Caco-2 (cell line): ENCODE data around the gene WNT5B. TPM values are rescaled to one million over a fixed set of nuclear protein-coding genes. Genes with fewer than 3 reads are reported as not detected.

Source experiments
- BruUV-seq: library from RNA; stranded (reverse); fragments of 400-500 nt; replicated peaks from 2 replicates; lab custom pipeline; 2021; lab: Mats Ljungman, UMichigan
- CTCF ChIA-PET: fragments of 300-600 bp; sonication (Branson Sonifier 250); formaldehyde crosslinking; loops from one replicate; lab custom pipeline; 2022; ENCODE audit warnings: antibody characterized with exemption; lab: Charles Lee
- POLR2A ChIA-PET: fragments of 300-600 bp; sonication (Branson Sonifier 250); formaldehyde crosslinking; loops from one replicate; lab custom pipeline; 2022; ENCODE audit warnings: antibody characterized with exemption; lab: Charles Lee
- DNase-seq, 2 experiments: peaks; one replicate each; pipeline versions ENCODE4 v3.0.0 to v3.0.0-alpha.2; 2020 to 2022
- H3K27me3 ChIP-seq: replicated peaks from 2 replicates; pipeline ENCODE4 v1.6.0; 2011; ENCODE audit warnings: low read length; ENCODE audit not compliant: control insufficient read depth, insufficient read depth
- H3K36me3 ChIP-seq: 2 replicates; pipeline ENCODE4 v1.5.1; 2011; ENCODE audit warnings: low read length; ENCODE audit not compliant: control insufficient read depth, insufficient read depth
- H3K4me1 ChIP-seq: fragments of 250-450 bp; sonication (Bioruptor Pico); 2 replicates; pipeline ENCODE4 v1.5.1; 2020; ENCODE audit warnings: mild to moderate bottlenecking
- H3K4me3 ChIP-seq: 2 replicates; pipeline ENCODE4 v1.5.1; 2011; ENCODE audit warnings: low read depth, mild to moderate bottlenecking, control low read depth, low read length
- H3K9me3 ChIP-seq: fragments of 250-450 bp; sonication (Bioruptor Pico); 2 replicates; pipeline ENCODE4 v1.5.1; 2020; ENCODE audit warnings: mild to moderate bottlenecking, moderate library complexity
- H3K27ac Mint-ChIP-seq: one replicate; pipeline ENCODE4 v1.8.0; 2022; ENCODE audit warnings: mixed read lengths; ENCODE audit not compliant: unreplicated experiment
- H3K27me3 Mint-ChIP-seq: one replicate; pipeline ENCODE4 v1.8.0; 2022; ENCODE audit warnings: mixed read lengths; ENCODE audit not compliant: insufficient read depth, unreplicated experiment
- H3K36me3 Mint-ChIP-seq: one replicate; pipeline ENCODE4 v1.8.0; 2022; ENCODE audit warnings: mild to moderate bottlenecking, mixed read lengths; ENCODE audit not compliant: insufficient read depth, unreplicated experiment
- H3K4me1 Mint-ChIP-seq: one replicate; pipeline ENCODE4 v1.8.0; 2022; ENCODE audit warnings: low read depth, mixed read lengths; ENCODE audit not compliant: unreplicated experiment
- H3K4me3 Mint-ChIP-seq: one replicate; pipeline ENCODE4 v1.8.0; 2022; ENCODE audit warnings: mild to moderate bottlenecking, moderate library complexity, mixed read lengths; ENCODE audit not compliant: unreplicated experiment
- H3K9me3 Mint-ChIP-seq: one replicate; pipeline ENCODE4 v1.8.0; 2022; ENCODE audit warnings: mixed read lengths; ENCODE audit not compliant: unreplicated experiment
- intact Hi-C: fragments of 100-400 bp; cut with micrococcal nuclease; formaldehyde crosslinking; loops from one replicate; pipeline ENCODE4 v1.10.0; 2022; ENCODE audit not compliant: unreplicated experiment
- total RNA-seq: library from RNA; stranded (reverse); gene quantifications from 2 replicates; pipeline ENCODE4 v1.2.3, GENCODE V29; 2022
- TF ChIP-seq, protein P1 (sequence below), 2 experiments: fragments of 200-600 bp in 1 of 2; IDR thresholded peaks; 1 replicate in 1 of 2; 2 replicates in 1 of 2; pipeline versions ENCODE4 v1.5.1 to v1.8.0; 2011 to 2022; ENCODE audit warnings: antibody characterized with exemption in 1 of 2, control low read depth in 1 of 2, inconsistent platforms in 1 of 2, low read depth in 1 of 2, low read length in 1 of 2, mild to moderate bottlenecking in 1 of 2, moderate library complexity in 1 of 2; ENCODE audit not compliant: insufficient read depth in 1 of 2, severe bottlenecking in 1 of 2, unreplicated experiment in 1 of 2

Gene WNT5B
- total RNA-seq, 1 experiment from 2014 or later: 6.9 TPM

DNA sequence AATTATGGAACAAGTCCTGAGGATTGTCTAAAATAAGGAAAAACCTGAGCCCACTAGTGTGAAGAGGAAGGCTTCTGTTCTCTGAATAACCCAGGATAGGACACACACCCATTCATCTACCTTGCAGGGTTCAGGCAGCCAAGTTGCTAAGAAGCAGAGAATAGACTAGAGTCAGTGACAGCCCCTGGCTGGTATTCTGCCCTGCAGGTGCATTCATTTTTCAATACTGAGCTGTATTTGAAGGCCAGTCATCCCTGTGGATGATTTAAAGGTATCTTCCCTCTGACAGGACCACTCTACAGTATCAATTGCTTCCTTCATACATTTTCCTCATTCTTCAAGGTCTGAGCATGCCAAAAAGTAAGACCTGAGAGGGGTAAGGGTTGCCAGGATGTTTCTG is 22.9 kb downstream of the WNT5B start:
- Mint-ChIP-seq H3K27ac (no peak overlapping the region), H3K36me3 (no peaks in the 10 kb centered on the region), H3K27me3 (no peaks in the 10 kb centered on the region), H3K4me3 (no peak overlapping the region), H3K4me1 (no peaks in the 10 kb centered on the region), H3K9me3 (no peaks in the 10 kb centered on the region)
- BruUV-seq: no TSS peak
- no peaks in the 10 kb centered on the region for H3K36me3 ChIP-seq
- POLR2A ChIA-PET: no interaction called here
- H3K4me1 ChIP-seq: no peaks in the 10 kb centered on the region
- TF ChIP-seq, protein P1, sequence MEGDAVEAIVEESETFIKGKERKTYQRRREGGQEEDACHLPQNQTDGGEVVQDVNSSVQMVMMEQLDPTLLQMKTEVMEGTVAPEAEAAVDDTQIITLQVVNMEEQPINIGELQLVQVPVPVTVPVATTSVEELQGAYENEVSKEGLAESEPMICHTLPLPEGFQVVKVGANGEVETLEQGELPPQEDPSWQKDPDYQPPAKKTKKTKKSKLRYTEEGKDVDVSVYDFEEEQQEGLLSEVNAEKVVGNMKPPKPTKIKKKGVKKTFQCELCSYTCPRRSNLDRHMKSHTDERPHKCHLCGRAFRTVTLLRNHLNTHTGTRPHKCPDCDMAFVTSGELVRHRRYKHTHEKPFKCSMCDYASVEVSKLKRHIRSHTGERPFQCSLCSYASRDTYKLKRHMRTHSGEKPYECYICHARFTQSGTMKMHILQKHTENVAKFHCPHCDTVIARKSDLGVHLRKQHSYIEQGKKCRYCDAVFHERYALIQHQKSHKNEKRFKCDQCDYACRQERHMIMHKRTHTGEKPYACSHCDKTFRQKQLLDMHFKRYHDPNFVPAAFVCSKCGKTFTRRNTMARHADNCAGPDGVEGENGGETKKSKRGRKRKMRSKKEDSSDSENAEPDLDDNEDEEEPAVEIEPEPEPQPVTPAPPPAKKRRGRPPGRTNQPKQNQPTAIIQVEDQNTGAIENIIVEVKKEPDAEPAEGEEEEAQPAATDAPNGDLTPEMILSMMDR (IDR thresholded peaks at IDR 0.05; ENCODE audit: insufficient read depth in 1 of 2, low read depth in 1 of 2, low read length in 1 of 2, severe bottlenecking in 1 of 2, unreplicated experiment in 1 of 2): no peak
- intact Hi-C loops: loop anchor here (1.0 to 5.0 kb wide), 2 partner anchors 139 to 290 kb away; no protein-coding TSS in a partner anchor
- no peak for DNase-seq
- no peaks in the 10 kb centered on the region for H3K9me3 ChIP-seq
- H3K27me3 ChIP-seq: no peaks in the 10 kb centered on the region
- no peak overlapping the region for H3K4me3 ChIP-seq
- CTCF ChIA-PET: interaction anchor here (0.9 to 5.4 kb wide), 6 partner anchors 10 to 141 kb away, joined by 3 to 97 read pairs (median 7); no protein-coding TSS in a partner anchor

DNA sequence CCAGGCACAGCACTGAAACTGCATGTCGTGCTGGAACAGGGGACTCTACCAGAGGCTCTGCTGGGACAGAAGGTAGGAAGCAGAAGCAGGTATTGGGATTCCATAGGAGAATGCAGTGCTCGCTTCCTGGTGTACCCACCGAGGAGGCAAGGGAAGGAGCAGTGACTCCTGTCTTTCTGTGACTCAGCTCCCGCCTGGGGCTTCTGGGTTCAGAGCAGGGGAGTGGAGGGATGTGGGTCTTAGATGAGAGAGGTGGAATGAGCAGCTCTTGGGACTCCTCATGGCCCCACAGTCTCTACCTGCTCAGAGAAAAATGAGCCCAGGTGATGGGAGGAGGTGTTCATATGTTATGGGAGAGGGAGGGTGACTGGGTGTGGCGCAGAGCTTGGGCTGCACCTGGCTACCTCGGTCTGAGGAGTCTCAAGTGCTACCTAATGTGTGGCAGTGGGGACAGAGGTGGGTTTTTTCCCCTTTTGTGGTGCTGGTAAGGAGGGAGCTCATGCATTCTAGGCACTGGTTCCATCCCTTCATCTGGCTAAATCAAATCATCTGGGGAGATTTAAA is 26.3 kb downstream of the WNT5B start:
- Mint-ChIP-seq H3K36me3 (no peaks in the 10 kb centered on the region), H3K4me3 (no peak overlapping the region), H3K9me3 (no peaks in the 10 kb centered on the region), H3K27ac (no peak overlapping the region), H3K4me1 (no peaks in the 10 kb centered on the region), H3K27me3 (no peaks in the 10 kb centered on the region)
- CTCF ChIA-PET: interaction anchor here (0.6 to 5.4 kb wide), 6 partner anchors 13 to 285 kb away, joined by 3 to 97 read pairs (median 5); no protein-coding TSS in a partner anchor
- POLR2A ChIA-PET: no interaction called here
- Histone ChIP-seq H3K4me3 (no peak overlapping the region), H3K36me3 (no peaks in the 10 kb centered on the region), H3K4me1 (peaks cover 9% of the 10 kb centered on the region; the same call in 1 of the 2 replicates), H3K9me3 (no peaks in the 10 kb centered on the region), H3K27me3 (no peaks in the 10 kb centered on the region)
- intact Hi-C loops: no loop called here
- TF ChIP-seq, protein P1 (IDR thresholded peaks at IDR 0.05; ENCODE audit: insufficient read depth in 1 of 2, low read depth in 1 of 2, low read length in 1 of 2, severe bottlenecking in 1 of 2, unreplicated experiment in 1 of 2): no peak
- no peak for DNase-seq
- BruUV-seq: no TSS peak

DNA sequence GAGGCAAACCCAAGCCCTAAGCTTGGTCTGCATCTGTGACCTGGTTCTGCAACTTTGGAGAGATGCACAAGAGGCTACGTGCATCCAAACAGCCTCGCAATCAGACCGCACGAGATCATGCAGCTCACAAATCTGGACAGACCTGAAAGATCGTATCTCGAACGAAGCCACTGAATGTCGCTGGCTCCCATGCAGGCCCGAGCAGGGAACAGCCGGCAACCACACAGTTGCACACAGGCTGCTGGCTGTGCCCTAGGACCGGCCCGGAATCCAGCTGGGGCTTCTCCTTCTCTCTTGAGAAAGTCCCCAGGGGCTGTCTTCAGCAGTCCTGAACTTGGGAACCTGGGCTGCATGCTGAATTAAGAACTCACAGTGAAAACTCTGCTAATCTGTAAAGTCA is 27.9 kb downstream of the WNT5B start:
- no peaks in the 10 kb centered on the region for H3K27me3 Mint-ChIP-seq
- TF ChIP-seq, protein P1 (IDR thresholded peaks at IDR 0.05; ENCODE audit: insufficient read depth in 1 of 2, low read depth in 1 of 2, low read length in 1 of 2, severe bottlenecking in 1 of 2, unreplicated experiment in 1 of 2): no peak
- Histone ChIP-seq H3K9me3 (no peaks in the 10 kb centered on the region), H3K36me3 (no peaks in the 10 kb centered on the region), H3K4me3 (no peak overlapping the region), H3K27me3 (no peaks in the 10 kb centered on the region), H3K4me1 (peaks cover 13% of the 10 kb centered on the region; the same call in 1 of the 2 replicates)
- H3K27ac Mint-ChIP-seq: no peak overlapping the region
- peaks cover 6% of the 10 kb centered on the region for H3K36me3 Mint-ChIP-seq
- DNase-seq: no peak
- no peaks in the 10 kb centered on the region for H3K9me3 Mint-ChIP-seq
- H3K4me1 Mint-ChIP-seq: no peaks in the 10 kb centered on the region
- H3K4me3 Mint-ChIP-seq: no peak overlapping the region
- BruUV-seq: no TSS peak
- POLR2A ChIA-PET: no interaction called here
- CTCF ChIA-PET: interaction anchor here (1.2 to 5.4 kb wide), 3 partner anchors 22 to 283 kb away, joined by 3 to 97 read pairs (median 5); no protein-coding TSS in a partner anchor
- intact Hi-C loops: no loop called here
